Activated CD4-positive, alpha-beta T cell treated with anti-CD3 and anti-CD28 coated beads, Interleukin-2, amount 10 ng/mL, durations not matched to agents 24 days and 14 days (primary cell): ENCODE measurements around the gene RPS5. TPM values are rescaled to one million over a fixed set of nuclear protein-coding genes. Genes with fewer than 3 reads are reported as not detected.

Experiments used
- DNase-seq: peaks from one replicate; pipeline ENCODE4 v3.0.0; 2022
- H3K27ac Mint-ChIP-seq: one replicate; pipeline ENCODE4 v1.8.0; 2022; ENCODE audit warnings: mild to moderate bottlenecking, mixed read lengths
- H3K27me3 Mint-ChIP-seq: one replicate; pipeline ENCODE4 v1.8.0; 2022; ENCODE audit warnings: mixed read lengths
- H3K36me3 Mint-ChIP-seq: one replicate; pipeline ENCODE4 v1.8.0; 2022; ENCODE audit warnings: low read depth, mild to moderate bottlenecking, mixed read lengths
- H3K4me1 Mint-ChIP-seq: one replicate; pipeline ENCODE4 v1.8.0; 2021; ENCODE audit warnings: mixed read lengths
- H3K4me3 Mint-ChIP-seq: one replicate; pipeline ENCODE4 v1.8.0; 2022; ENCODE audit warnings: mild to moderate bottlenecking, moderate library complexity, mixed read lengths
- H3K9me3 Mint-ChIP-seq: one replicate; pipeline ENCODE4 v1.8.0; 2021; ENCODE audit warnings: mixed read lengths
- intact Hi-C: fragments of 100-400 bp; cut with micrococcal nuclease; formaldehyde crosslinking; loops from one replicate; pipeline ENCODE4 v1.15.1; 2023
- total RNA-seq: library from RNA; stranded (reverse); gene quantifications from 2 replicates; pipeline ENCODE4 v1.2.3, GENCODE V29; 2022

RPS5 gene
- total RNA-seq, 1 donor from 2014 or later, result 1,288 TPM

DNA sequence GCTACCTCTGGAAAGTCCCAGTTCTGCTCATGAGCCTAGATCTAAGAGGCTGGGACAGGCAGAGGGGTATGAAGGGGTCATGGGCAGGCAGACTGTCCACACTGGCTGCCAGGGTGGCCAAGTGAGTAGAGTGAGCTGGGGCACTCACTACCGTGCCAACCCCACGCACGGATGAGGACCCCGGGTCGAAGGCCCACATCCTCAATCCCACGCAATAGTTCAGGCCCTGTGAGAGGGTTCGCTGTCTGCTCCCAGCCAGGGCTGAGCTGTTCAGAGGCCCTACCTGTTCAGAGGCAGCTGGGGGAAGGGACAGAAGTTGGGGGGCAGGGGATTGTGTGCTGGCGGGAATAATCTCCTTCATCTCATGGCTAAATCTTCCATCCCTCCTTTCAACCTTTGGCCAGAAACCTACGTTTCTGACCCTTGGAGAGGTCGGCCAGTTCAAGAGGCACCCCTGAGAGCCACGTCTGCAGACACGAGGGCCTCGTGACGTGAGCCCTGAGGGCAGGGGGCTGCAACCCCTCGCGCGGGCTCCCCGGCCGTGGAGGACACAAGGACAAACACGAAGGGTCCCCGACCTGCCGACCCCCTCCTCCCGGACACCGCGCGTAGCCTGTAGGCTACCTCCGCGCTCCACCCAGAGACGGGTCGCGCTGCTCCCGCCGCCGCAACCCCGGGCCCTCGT is 1.0 kb upstream of the RPS5 start:
- peak; percentile 71 for DNase-seq
- peak overlapping the region; percentile 97 for H3K4me3 Mint-ChIP-seq

DNA sequence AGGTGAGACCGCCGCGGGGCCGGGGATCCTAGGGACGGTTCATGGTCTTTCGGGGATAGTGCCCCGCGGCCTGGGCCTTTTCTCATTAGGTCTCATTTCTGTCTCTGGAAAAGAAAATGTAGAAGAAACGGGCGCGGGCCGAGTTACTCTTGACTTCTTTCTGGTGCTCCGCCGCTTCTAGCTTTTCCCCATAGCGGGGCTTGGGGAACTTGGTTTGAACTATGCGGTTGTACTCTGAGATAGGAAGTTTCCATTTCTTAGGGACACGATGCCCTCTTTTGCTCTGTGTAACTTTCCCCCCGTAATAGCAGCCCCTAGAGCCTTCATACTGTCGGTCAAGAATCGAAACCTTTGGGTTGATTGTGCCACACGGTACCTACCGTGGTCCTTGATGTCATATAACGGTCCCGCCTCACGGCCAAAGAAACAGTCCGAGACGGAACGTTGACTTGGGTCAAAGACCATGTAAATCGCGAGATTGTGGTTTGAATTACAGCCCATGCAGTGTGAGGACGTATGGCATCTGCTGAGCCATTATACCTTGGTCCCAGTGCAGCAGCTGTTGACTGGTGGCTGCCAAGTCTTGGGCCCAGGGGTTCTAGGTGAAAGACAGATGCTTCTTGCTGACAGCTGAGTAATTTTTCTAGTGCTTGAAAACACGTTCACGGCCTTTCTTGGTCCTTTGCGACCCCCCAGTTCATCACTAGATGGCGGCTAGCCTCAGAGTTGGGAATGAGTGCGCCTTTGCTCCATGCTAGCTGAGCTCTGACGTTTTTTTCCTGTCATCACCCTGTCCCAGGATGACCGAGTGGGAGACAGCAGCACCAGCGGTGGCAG is 487 bp downstream of the RPS5 start:
- no peaks in the 10 kb centered on the region for H3K9me3 Mint-ChIP-seq
- H3K36me3 Mint-ChIP-seq, result peaks cover 44% of the 10 kb centered on the region
- peak; percentile 61 for DNase-seq
- peak overlapping the region; percentile 97 for H3K4me3 Mint-ChIP-seq
- H3K4me1 Mint-ChIP-seq, result peaks cover 31% of the 10 kb centered on the region
- intact Hi-C loops, result loop anchor here (1.0 to 2.0 kb wide), 6 partner anchors 14 to 131 kb away; partner anchors contain the start of genes ZBTB45, ZNF132, ZNF497 and ZNF584
- H3K27me3 Mint-ChIP-seq, result no peaks in the 10 kb centered on the region
- H3K27ac Mint-ChIP-seq, result peak overlapping the region; percentile 97

More for the DNA sequence above, 1.0 kb upstream of the RPS5 start:
- no peaks in the 10 kb centered on the region for H3K27me3 Mint-ChIP-seq
- intact Hi-C loops, result loop anchor here (2.0 kb wide), 1 partner anchor 133 kb away; the partner anchor contains the start of gene ZBTB45
- peaks cover 35% of the 10 kb centered on the region for H3K4me1 Mint-ChIP-seq
- no peaks in the 10 kb centered on the region for H3K9me3 Mint-ChIP-seq
- H3K27ac Mint-ChIP-seq, result peak overlapping the region; percentile 97
- peaks cover 36% of the 10 kb centered on the region for H3K36me3 Mint-ChIP-seq

DNA sequence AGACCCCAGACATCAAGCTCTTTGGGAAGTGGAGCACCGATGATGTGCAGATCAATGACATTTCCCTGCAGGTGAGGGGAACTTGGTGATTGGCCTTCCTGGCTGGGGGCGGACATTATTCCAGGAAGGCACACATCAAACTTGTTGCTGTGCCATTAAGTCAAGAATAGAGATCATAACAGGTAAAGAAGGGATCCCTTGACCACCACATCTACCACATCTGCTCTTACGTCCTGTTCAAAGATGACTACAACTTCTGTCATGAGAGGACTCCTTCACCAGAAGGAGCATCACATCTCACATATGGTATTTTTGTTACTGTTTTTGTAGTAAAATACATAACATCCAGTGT is 1.1 kb downstream of the RPS5 start:
- Mint-ChIP-seq H3K36me3 (peaks cover 50% of the 10 kb centered on the region), H3K4me3 (peak overlapping the region; percentile 97), H3K4me1 (peaks cover 31% of the 10 kb centered on the region)

GRCh38 chr19:58392945-58393724 is 6.1 kb downstream of the RPS5 start:
- H3K4me3 Mint-ChIP-seq, result no peak overlapping the region
- peaks cover 58% of the 10 kb centered on the region for H3K36me3 Mint-ChIP-seq
- H3K27me3 Mint-ChIP-seq, result peaks cover 5% of the 10 kb centered on the region
- H3K9me3 Mint-ChIP-seq, result no peaks in the 10 kb centered on the region
- peaks cover 26% of the 10 kb centered on the region for H3K4me1 Mint-ChIP-seq
- no peak for DNase-seq
- intact Hi-C loops, result no loop called here
- no peak overlapping the region for H3K27ac Mint-ChIP-seq

More for the DNA sequence above, 1.1 kb downstream of the RPS5 start:
- Mint-ChIP-seq H3K27me3 (no peaks in the 10 kb centered on the region), H3K9me3 (no peaks in the 10 kb centered on the region), H3K27ac (peak overlapping the region; percentile 97)
- no peak for DNase-seq
- intact Hi-C loops, result no loop called here

GRCh38 chr19:58393725-58394033 is 6.6 kb downstream of the RPS5 start:
- H3K27ac Mint-ChIP-seq, result no peak overlapping the region
- intact Hi-C loops, result no loop called here
- DNase-seq, result no peak
- H3K9me3 Mint-ChIP-seq, result no peaks in the 10 kb centered on the region
- H3K4me1 Mint-ChIP-seq, result peaks cover 20% of the 10 kb centered on the region
- H3K27me3 Mint-ChIP-seq, result peaks cover 5% of the 10 kb centered on the region
- H3K36me3 Mint-ChIP-seq, result peaks cover 53% of the 10 kb centered on the region
- no peak overlapping the region for H3K4me3 Mint-ChIP-seq

GRCh38 chr19:58394821-58395219 is 7.8 kb downstream of the RPS5 start:
- peaks cover 14% of the 10 kb centered on the region for H3K4me1 Mint-ChIP-seq
- intact Hi-C loops, result no loop called here
- H3K27me3 Mint-ChIP-seq, result peaks cover 5% of the 10 kb centered on the region
- no peak for DNase-seq
- no peak overlapping the region for H3K27ac Mint-ChIP-seq
- H3K36me3 Mint-ChIP-seq, result peaks cover 45% of the 10 kb centered on the region
- no peaks in the 10 kb centered on the region for H3K9me3 Mint-ChIP-seq
- no peak overlapping the region for H3K4me3 Mint-ChIP-seq

GRCh38 chr19:58395220-58395978 is 8.3 kb downstream of the RPS5 start, which contains the start of gene RNF225:
TSS of gene RNF225 (plus strand) at chr19:58395656. CDS start at chr19:58396090, 434 bp downstream.
- Mint-ChIP-seq H3K27ac (no peak within 1 kb of the TSS), H3K36me3 (peaks cover 43% of the 10 kb centered on the region), H3K27me3 (peaks cover 5% of the 10 kb centered on the region), H3K4me1 (peaks cover 13% of the 10 kb centered on the region), H3K9me3 (no peaks in the 10 kb centered on the region), H3K4me3 (no peak within 1 kb of the TSS)
- no peak for DNase-seq
- intact Hi-C loops, result no loop called here

DNA sequence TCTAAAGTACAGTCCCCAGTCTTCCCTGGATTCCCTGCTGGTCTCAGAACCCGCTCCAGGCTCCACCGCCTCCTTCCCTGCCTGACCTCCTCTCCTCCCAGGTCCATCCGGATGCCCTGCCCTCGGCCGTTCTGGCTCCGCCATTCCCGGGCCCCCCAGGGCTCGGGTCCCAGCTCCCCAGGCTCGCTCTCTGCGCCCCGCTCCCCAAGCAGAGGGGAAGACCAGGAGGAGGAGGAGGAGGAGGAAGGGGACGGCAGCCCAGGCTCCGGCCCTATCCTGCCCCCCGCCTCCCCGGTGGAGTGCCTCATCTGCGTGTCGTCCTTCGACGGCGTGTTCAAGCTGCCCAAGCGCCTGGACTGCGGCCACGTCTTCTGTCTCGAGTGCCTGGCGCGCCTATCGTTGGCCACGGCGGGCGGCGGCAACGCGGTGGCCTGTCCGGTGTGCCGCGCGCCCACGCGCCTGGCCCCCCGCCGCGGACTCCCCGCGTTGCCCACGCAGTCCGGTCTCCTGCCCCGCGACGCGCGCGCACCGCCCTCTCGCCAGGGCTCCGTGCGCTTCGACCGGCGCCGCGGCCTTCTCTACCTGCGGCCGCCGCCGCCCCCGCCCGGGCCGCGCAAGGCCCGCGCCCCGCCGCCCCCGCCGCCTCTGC is 9.0 kb downstream of the RPS5 start:
- intact Hi-C loops, result no loop called here
- no peak overlapping the region for H3K4me3 Mint-ChIP-seq
- peaks cover 12% of the 10 kb centered on the region for H3K4me1 Mint-ChIP-seq
- no peaks in the 10 kb centered on the region for H3K9me3 Mint-ChIP-seq
- DNase-seq, result no peak
- H3K27me3 Mint-ChIP-seq, result peaks cover 5% of the 10 kb centered on the region
- no peak overlapping the region for H3K27ac Mint-ChIP-seq
- peaks cover 37% of the 10 kb centered on the region for H3K36me3 Mint-ChIP-seq

DNA sequence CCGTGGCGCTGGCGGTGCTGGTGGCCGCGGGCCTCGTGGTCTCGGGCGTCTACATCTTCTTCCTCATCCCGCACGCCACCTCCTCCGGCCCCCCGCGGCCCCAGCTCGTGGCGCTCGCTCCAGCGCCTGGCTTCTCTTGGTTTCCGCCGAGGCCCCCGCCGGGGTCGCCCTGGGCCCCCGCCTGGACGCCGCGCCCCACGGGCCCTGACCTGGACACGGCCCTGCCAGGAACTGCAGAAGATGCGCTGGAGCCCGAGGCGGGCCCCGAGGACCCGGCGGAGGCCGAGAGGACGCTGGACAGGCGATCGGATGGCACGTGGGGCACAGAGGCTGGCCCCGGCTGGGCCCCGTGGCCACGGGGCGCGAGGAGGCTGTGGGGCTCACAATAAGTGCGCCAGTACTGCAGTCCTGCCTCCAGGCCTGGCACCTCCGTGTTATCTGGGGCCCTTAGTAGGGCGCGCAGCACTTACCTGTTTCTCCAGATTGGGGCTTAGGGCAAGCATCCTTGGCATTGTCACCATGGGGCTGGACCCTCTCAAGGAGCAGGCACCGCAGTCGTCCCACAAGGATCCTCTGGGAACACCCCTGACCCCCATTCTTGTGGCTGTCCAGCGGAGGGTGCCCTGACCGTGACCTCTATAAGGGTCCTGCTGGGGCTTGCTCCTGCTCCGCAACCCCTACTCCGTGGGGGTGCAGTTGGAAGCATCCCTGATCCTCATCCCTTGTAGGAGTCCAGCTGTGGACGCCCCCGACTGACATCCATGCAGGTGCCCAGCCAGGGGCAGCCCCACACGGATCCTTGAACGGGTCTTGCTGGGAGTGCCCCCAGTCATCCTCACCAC is 9.8 kb downstream of the RPS5 start:
- Mint-ChIP-seq H3K27me3 (peaks cover 7% of the 10 kb centered on the region), H3K27ac (no peak overlapping the region), H3K9me3 (no peaks in the 10 kb centered on the region), H3K36me3 (peaks cover 35% of the 10 kb centered on the region), H3K4me1 (peaks cover 14% of the 10 kb centered on the region), H3K4me3 (no peak overlapping the region)
- intact Hi-C loops, result no loop called here
- no peak for DNase-seq

- no peak overlapping the region for H3K4me3 Mint-ChIP-seq
- H3K4me1 Mint-ChIP-seq, result peaks cover 14% of the 10 kb centered on the region
- intact Hi-C loops, result no loop called here
- H3K27ac Mint-ChIP-seq, result no peak overlapping the region
- H3K36me3 Mint-ChIP-seq, result peaks cover 31% of the 10 kb centered on the region
- H3K9me3 Mint-ChIP-seq, result no peaks in the 10 kb centered on the region
- no peak for DNase-seq
- H3K27me3 Mint-ChIP-seq, result peaks cover 7% of the 10 kb centered on the region
Measured at GRCh38 chr19:58397533-58398037, 10.5 kb downstream of the RPS5 start.

- H3K36me3 Mint-ChIP-seq, result peaks cover 26% of the 10 kb centered on the region
- peaks cover 15% of the 10 kb centered on the region for H3K4me1 Mint-ChIP-seq
- no peaks in the 10 kb centered on the region for H3K9me3 Mint-ChIP-seq
- DNase-seq, result no peak
- H3K27ac Mint-ChIP-seq, result no peak overlapping the region
- no peak overlapping the region for H3K4me3 Mint-ChIP-seq
- peaks cover 7% of the 10 kb centered on the region for H3K27me3 Mint-ChIP-seq
- intact Hi-C loops, result no loop called here
Measured at GRCh38 chr19:58398087-58398486, 11.0 kb downstream of the RPS5 start.

- DNase-seq, result no peak
- no peak overlapping the region for H3K27ac Mint-ChIP-seq
Measured at GRCh38 chr19:58398545-58398944, 11.5 kb downstream of the RPS5 start.

More at GRCh38 chr19:58398545-58398944, 11.5 kb downstream of the RPS5 start:
- Mint-ChIP-seq H3K4me3 (no peak overlapping the region), H3K36me3 (peaks cover 23% of the 10 kb centered on the region), H3K4me1 (peaks cover 17% of the 10 kb centered on the region), H3K9me3 (no peaks in the 10 kb centered on the region), H3K27me3 (peaks cover 7% of the 10 kb centered on the region)
- intact Hi-C loops, result no loop called here
